Measurements from ENCODE around the gene CAMTA1. TPM values are rescaled to one million over a fixed set of nuclear protein-coding genes. Genes with fewer than 3 reads are reported as not detected.

The CAMTA1 gene
- total RNA-seq, 1 donor from 2014 or later, result 77.6 TPM

GRCh38 chr1:6774381-6774780 is 10.9 kb upstream of the CAMTA1 start:
- Mint-ChIP-seq H3K4me3 (ENCODE audit: unreplicated experiment) (no peak overlapping the region), H3K36me3 (ENCODE audit: low read depth, unreplicated experiment) (no peaks in the 10 kb centered on the region), H3K9me3 (ENCODE audit: unreplicated experiment) (peaks cover 8% of the 10 kb centered on the region), H3K27ac (ENCODE audit: unreplicated experiment) (no peak overlapping the region), H3K27me3 (ENCODE audit: low read depth, unreplicated experiment) (no peaks in the 10 kb centered on the region), H3K4me1 (ENCODE audit: low read depth, unreplicated experiment) (peaks cover 16% of the 10 kb centered on the region)
- Histone ChIP-seq H3K36me3 (ENCODE audit: insufficient read depth, low read length) (no peaks in the 10 kb centered on the region), H3K9ac (ENCODE audit: low read length) (no peak overlapping the region), H3K4me3 (ENCODE audit: insufficient read depth, low read depth, low read length) (no peak overlapping the region), H3K27ac (ENCODE audit: low read depth, low read length) (no peak overlapping the region), H3K4me2 (ENCODE audit: low read length) (no peak overlapping the region), H3K9me3 (ENCODE audit: insufficient read depth, low read depth, low read length) (no peaks in the 10 kb centered on the region), H3K79me2 (ENCODE audit: insufficient read depth, low read length) (no peaks in the 10 kb centered on the region), H2AFZ (ENCODE audit: low read depth, low read length) (no peak overlapping the region), H3K27me3 (ENCODE audit: insufficient read depth, low read length) (no peaks in the 10 kb centered on the region), H3K4me1 (ENCODE audit: insufficient read depth, low read length) (peaks cover 18% of the 10 kb centered on the region), H4K20me1 (ENCODE audit: insufficient read depth, low read length) (no peaks in the 10 kb centered on the region)
- no peak for DNase-seq (ENCODE audit: low read depth)
- no peak for TF ChIP-seq EZH2 (IDR thresholded peaks at IDR 0.05; ENCODE audit: insufficient read depth, low read length)
- no peak for TF ChIP-seq CTCF (IDR thresholded peaks at IDR 0.05; ENCODE audit: insufficient read depth, low read depth, low read length)
- FAIRE-seq, result no peak

- no peak for TF ChIP-seq EZH2 (IDR thresholded peaks at IDR 0.05; ENCODE audit: insufficient read depth, low read length)
- no peak for TF ChIP-seq CTCF (IDR thresholded peaks at IDR 0.05; ENCODE audit: insufficient read depth, low read depth, low read length)
- H3K9me3 Mint-ChIP-seq (ENCODE audit: unreplicated experiment), result peaks cover 8% of the 10 kb centered on the region
- H3K4me3 Mint-ChIP-seq (ENCODE audit: unreplicated experiment), result no peak overlapping the region
- Histone ChIP-seq H3K4me3 (ENCODE audit: insufficient read depth, low read depth, low read length) (no peak overlapping the region), H3K27me3 (ENCODE audit: insufficient read depth, low read length) (no peaks in the 10 kb centered on the region), H3K4me2 (ENCODE audit: low read length) (no peak overlapping the region), H3K4me1 (ENCODE audit: insufficient read depth, low read length) (peaks cover 17% of the 10 kb centered on the region), H3K9ac (ENCODE audit: low read length) (no peak overlapping the region), H3K27ac (ENCODE audit: low read depth, low read length) (no peak overlapping the region), H3K79me2 (ENCODE audit: insufficient read depth, low read length) (no peaks in the 10 kb centered on the region), H4K20me1 (ENCODE audit: insufficient read depth, low read length) (no peaks in the 10 kb centered on the region), H2AFZ (ENCODE audit: low read depth, low read length) (no peak overlapping the region), H3K9me3 (ENCODE audit: insufficient read depth, low read depth, low read length) (no peaks in the 10 kb centered on the region), H3K36me3 (ENCODE audit: insufficient read depth, low read length) (no peaks in the 10 kb centered on the region)
- H3K27ac Mint-ChIP-seq (ENCODE audit: unreplicated experiment), result no peak overlapping the region
- no peaks in the 10 kb centered on the region for H3K27me3 Mint-ChIP-seq (ENCODE audit: low read depth, unreplicated experiment)
- peaks cover 15% of the 10 kb centered on the region for H3K4me1 Mint-ChIP-seq (ENCODE audit: low read depth, unreplicated experiment)
- DNase-seq (ENCODE audit: low read depth), result no peak
- FAIRE-seq, result no peak
- no peaks in the 10 kb centered on the region for H3K36me3 Mint-ChIP-seq (ENCODE audit: low read depth, unreplicated experiment)
Observed at GRCh38 chr1:6775261-6776043, 9.8 kb upstream of the CAMTA1 start.

- Mint-ChIP-seq H3K4me1 (ENCODE audit: low read depth, unreplicated experiment) (peaks cover 8% of the 10 kb centered on the region), H3K9me3 (ENCODE audit: unreplicated experiment) (peaks cover 8% of the 10 kb centered on the region), H3K36me3 (ENCODE audit: low read depth, unreplicated experiment) (no peaks in the 10 kb centered on the region), H3K27ac (ENCODE audit: unreplicated experiment) (no peak overlapping the region), H3K27me3 (ENCODE audit: low read depth, unreplicated experiment) (no peaks in the 10 kb centered on the region), H3K4me3 (ENCODE audit: unreplicated experiment) (no peak overlapping the region)
- H3K9me3 ChIP-seq (ENCODE audit: insufficient read depth, low read depth, low read length), result no peaks in the 10 kb centered on the region
- no peak overlapping the region for H3K27ac ChIP-seq (ENCODE audit: low read depth, low read length)
- H3K79me2 ChIP-seq (ENCODE audit: insufficient read depth, low read length), result no peaks in the 10 kb centered on the region
- DNase-seq (ENCODE audit: low read depth) (no peak), FAIRE-seq (no peak)
- no peak overlapping the region for H3K9ac ChIP-seq (ENCODE audit: low read length)
- no peaks in the 10 kb centered on the region for H4K20me1 ChIP-seq (ENCODE audit: insufficient read depth, low read length)
- H3K4me3 ChIP-seq (ENCODE audit: insufficient read depth, low read depth, low read length), result no peak overlapping the region
- H3K36me3 ChIP-seq (ENCODE audit: insufficient read depth, low read length), result no peaks in the 10 kb centered on the region
- TF ChIP-seq CTCF (IDR thresholded peaks at IDR 0.05; ENCODE audit: insufficient read depth, low read depth, low read length) (no peak), EZH2 (IDR thresholded peaks at IDR 0.05; ENCODE audit: insufficient read depth, low read length) (no peak)
- no peak overlapping the region for H2AFZ ChIP-seq (ENCODE audit: low read depth, low read length)
- H3K4me1 ChIP-seq (ENCODE audit: insufficient read depth, low read length), result peaks cover 9% of the 10 kb centered on the region
- H3K4me2 ChIP-seq (ENCODE audit: low read length), result no peak overlapping the region
- H3K27me3 ChIP-seq (ENCODE audit: insufficient read depth, low read length), result no peaks in the 10 kb centered on the region
Observed at GRCh38 chr1:6776389-6776788, 8.9 kb upstream of the CAMTA1 start.

All from astrocyte (in vitro differentiated cells and primary cell).